GM12864 (cell line): ENCODE measurements around the gene HDGFL3.
A peak's percentile ranks its signal among the peaks of the same experiment; 100 is the strongest.

Source experiments
- DNase-seq: peaks from one replicate; pipeline ENCODE4 v3.0.0-alpha.2; 2011; ENCODE audit warnings: low read depth
- H3K4me3 ChIP-seq: 2 replicates; pipeline ENCODE4 v1.5.1; 2011; ENCODE audit warnings: mild to moderate bottlenecking, low read depth, low read length, control low read depth
- CTCF ChIP-seq: IDR thresholded peaks from 2 replicates; pipeline ENCODE4 v1.5.1; 2011; ENCODE audit warnings: low read depth, mild to moderate bottlenecking, moderate library complexity, low read length, control low read depth, inconsistent platforms; ENCODE audit errors: missing control alignments

The HDGFL3 gene

GRCh38 chr15:83112956-83113299 lies 94.7 kb downstream of the HDGFL3 start:
- H3K4me3 ChIP-seq: no peak overlapping the region
- TF ChIP-seq CTCF: no peak
- no peak for DNase-seq

- no peak for TF ChIP-seq CTCF
- no peak overlapping the region for H3K4me3 ChIP-seq
- no peak for DNase-seq
Measured at GRCh38 chr15:83112233-83112955, 95.2 kb downstream of the HDGFL3 start.

GRCh38 chr15:83111149-83111548 lies 96.5 kb downstream of the HDGFL3 start:
- no peak overlapping the region for H3K4me3 ChIP-seq
- DNase-seq: no peak
- TF ChIP-seq CTCF: no peak

- DNase-seq: no peak
- no peak overlapping the region for H3K4me3 ChIP-seq
- no peak for TF ChIP-seq CTCF
Measured at GRCh38 chr15:83110381-83110780, 97.2 kb downstream of the HDGFL3 start.

GRCh38 chr15:83109532-83109931 lies 98.1 kb downstream of the HDGFL3 start:
- DNase-seq: no peak
- TF ChIP-seq CTCF: no peak
- H3K4me3 ChIP-seq: no peak overlapping the region

GRCh38 chr15:83108266-83109219 lies 99.1 kb downstream of the HDGFL3 start:
- H3K4me3 ChIP-seq: peak overlapping the region; percentile 65
- DNase-seq: peak; percentile 73
- TF ChIP-seq CTCF: no peak
